Activated naive CD4-positive, alpha-beta T cell treated with anti-CD3 and anti-CD28 coated beads, Interleukin-2, amount 50 U/mL, for 16 hours (primary cell): Measurements from ENCODE around the gene ST6GALNAC4.

ENCODE experiments used
- DNase-seq: peaks from one replicate; pipeline ENCODE4 v3.0.0-alpha.2; 2020

Gene ST6GALNAC4, protein sequence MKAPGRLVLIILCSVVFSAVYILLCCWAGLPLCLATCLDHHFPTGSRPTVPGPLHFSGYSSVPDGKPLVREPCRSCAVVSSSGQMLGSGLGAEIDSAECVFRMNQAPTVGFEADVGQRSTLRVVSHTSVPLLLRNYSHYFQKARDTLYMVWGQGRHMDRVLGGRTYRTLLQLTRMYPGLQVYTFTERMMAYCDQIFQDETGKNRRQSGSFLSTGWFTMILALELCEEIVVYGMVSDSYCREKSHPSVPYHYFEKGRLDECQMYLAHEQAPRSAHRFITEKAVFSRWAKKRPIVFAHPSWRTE

DNA sequence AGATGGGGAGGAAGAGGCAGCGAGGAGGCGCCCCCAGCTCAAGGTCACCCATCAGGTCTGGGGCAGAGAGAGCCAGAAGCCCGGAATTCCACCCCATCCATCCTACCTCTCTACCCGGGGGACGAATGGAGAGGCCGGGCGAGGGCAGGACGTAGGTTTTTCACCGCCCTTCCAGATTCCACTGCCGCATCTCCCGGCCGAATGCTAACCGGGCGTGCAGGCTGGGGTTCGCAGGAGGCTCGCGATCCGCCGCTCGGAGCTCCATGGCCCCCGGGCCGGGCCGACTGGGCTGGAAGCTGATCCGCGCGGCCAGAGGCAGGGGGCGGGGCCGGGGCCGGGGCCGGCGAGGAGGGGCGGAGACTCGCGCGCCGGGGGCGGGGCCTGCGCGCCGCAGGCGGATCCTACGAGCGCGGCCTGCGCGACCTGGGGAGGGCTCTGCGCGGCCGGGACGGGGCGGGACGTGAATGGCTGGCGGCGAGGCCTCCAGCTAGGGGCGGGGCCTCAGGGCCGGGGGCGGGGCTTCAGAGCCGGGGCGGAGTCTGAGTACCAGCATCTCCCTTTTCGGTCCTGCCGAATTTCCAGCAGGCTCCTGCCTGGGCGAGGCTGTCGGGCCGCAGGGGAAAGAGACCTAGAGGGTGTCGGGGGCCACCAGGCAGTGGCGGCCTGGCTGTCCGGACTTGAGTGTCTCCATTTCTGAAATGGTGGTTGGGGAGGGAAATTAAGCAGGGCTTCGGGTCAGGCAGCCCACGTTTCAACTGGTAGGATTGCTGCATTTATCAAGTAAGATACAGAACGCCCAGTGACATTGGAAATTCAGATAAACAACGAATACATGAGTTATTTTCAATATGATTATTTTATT is at the start of gene ST6GALNAC4:
Gene ST6GALNAC4, minus strand, starts transcription at position 322 of the 862 bp plus-strand sequence. CDS start 622 bp downstream, outside the sequence.
- DNase-seq = peak; percentile 93

DNA sequence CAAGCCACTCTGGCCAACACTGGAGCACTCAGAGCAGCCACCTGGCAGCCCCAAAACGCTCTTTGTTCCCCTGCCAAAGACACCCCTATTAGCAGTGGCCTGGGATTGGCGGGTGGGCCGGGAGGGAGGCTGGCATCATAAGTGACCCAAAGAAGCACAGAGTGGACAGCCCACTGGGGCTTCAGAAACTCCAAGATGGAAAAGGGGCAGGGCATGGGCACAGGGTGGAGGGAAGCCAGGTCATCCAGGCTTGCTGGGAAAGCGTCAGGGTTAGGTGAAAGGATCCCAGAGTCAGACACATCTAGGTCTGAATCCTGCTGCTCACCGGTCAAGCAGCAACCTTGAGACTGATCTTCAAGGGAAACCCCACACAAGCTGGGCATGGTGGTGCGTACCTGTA is 49.1 kb upstream of the ST6GALNAC4 start:
- DNase-seq = no peak

- DNase-seq = no peak
Measured at GRCh38 chr9:127963359-127964064, 46.7 kb upstream of the ST6GALNAC4 start.

- DNase-seq = no peak
Measured at GRCh38 chr9:127963041-127963358, 46.2 kb upstream of the ST6GALNAC4 start.

DNA sequence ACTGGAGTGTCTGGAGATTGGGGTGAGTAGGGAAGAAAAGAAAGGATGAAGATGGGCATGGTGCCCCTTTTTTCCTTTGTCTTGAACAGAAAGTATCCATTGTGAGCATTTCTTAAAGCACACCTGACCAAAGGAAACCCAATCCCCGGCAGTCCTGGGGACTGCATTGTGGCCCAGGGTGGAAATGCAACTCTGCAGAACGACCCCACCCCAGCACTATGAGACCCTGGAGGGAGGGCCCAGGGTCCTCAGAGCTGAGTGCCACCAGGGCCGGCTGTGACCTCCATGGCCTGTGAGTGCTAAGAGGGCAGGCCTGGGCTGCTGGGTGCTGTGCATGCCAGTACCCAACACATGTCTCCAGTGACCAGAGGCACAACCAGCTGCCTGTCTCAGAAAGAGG is 45.4 kb upstream of the ST6GALNAC4 start:
- no peak for DNase-seq

- DNase-seq = no peak
Measured at GRCh38 chr9:127961613-127962155, 44.8 kb upstream of the ST6GALNAC4 start.

- no peak for DNase-seq
Measured at GRCh38 chr9:127961155-127961490, 44.3 kb upstream of the ST6GALNAC4 start.

DNA sequence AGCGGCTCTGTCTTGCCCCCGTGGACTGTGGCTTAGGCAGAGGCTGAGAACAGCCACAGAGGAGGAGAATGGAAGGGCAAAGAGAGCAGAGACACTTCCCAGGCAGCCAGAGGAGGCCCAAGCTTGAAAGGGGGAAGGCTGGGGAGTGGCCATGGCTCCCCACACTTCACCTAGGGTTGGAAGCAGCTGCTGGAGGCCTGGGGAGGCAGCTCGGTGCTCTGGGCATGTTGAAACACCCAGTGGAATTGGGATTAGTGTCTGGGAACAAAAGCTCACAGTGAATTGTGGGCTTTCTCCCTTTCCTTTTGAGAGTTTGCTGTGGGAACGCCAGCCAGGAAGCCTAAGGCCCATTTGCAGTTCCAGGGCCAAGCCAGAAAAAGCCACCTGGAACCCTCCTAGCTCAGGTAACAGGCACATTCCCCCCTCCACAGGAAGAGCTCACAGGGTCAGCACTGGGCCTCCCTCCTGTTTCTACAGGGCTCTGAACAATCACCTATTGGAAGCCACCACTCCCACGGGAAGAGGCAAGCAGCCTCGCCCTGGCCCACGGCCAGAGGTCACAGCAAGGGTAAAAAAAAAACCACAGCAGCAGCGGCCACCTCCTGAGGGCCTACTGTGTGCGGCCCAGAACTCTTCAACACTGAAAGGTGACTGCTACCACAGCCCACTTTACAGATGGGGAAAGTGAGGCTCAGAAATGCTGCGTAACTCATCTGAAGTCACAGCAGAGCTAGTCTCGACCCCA is 43.7 kb upstream of the ST6GALNAC4 start:
- DNase-seq = no peak

GRCh38 chr9:127959841-127960409 is 43.1 kb upstream of the ST6GALNAC4 start:
- DNase-seq = no peak

DNA sequence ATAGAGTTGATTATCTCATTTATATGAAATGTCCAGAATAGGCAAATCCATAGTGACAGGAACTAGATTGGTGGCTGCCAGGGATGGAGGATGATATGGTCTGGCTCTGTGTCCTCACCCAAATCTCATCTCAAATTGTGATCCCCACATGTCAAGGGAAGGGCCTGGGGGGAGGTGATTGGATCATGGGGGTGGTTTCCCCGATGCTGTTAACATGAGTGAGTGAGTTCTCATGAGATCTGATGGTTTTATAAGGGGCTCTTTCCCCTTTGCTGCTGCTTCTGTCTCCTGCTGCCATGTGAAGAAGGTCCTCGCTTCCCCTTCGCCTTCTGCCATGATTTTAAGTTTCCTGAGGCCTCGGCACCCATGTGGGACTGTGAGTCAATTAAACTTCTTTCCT is 42.6 kb upstream of the ST6GALNAC4 start:
- DNase-seq = no peak

- no peak for DNase-seq
Measured at GRCh38 chr9:127958728-127959127, 41.9 kb upstream of the ST6GALNAC4 start.

DNA sequence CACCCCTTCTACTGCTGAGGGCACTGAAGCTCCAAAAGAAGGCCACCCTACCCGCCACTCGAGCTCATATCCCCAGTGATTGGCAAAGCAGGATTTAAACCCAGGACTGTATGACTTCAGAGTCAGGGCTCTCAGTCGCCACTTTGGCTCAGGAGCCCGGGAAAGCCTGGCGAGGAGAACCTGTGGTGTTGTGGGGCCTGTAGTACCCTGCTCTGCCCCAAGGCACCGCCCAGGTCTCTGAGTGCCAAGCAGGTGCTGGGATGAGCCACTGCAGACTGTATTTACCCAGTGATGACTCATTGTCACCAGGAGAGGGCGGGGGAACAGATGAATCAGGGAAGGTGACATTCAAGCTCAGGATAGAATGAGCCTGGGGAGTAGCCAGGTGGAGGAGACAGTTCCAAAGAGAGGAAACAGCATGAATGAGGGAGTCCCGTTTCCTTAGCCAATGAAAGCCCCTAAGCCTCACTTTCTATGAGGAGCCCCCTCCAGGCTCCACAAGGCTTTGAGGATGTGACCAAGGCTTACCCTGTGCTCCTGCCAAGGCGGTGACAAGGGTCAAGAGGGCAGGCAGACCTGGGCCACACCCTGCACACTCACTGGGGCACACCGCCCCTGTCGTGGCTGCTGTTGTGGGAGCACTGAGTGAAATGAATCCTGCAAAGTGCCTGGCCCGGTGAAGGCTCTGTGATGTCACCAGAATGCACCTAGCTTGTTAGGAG is 38.6 kb upstream of the ST6GALNAC4 start:
- peak; percentile 89 for DNase-seq

DNA sequence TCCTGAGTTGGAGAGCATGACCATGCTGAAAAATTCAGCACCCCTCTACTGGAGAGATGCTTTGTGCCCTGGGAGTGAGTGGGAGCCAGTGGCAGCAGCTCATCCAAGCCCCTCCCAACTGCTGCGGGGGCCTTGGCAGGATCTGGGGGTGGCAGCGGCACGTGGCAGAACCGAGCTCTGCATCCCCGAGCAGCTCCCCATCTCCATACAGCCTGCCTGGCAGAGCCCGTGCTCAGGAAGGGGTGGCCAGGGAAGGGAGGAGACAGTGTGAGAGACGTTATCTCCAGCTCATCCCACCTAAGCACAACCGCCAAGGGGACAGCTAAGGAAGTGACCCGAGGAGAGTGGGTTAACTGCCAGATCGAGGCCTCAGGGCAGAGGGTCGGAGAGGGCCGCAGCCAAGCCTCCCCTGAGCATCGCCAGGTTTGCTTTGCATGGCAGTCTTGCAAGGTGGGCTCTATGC is 38.0 kb upstream of the ST6GALNAC4 start:
- no peak for DNase-seq

DNA sequence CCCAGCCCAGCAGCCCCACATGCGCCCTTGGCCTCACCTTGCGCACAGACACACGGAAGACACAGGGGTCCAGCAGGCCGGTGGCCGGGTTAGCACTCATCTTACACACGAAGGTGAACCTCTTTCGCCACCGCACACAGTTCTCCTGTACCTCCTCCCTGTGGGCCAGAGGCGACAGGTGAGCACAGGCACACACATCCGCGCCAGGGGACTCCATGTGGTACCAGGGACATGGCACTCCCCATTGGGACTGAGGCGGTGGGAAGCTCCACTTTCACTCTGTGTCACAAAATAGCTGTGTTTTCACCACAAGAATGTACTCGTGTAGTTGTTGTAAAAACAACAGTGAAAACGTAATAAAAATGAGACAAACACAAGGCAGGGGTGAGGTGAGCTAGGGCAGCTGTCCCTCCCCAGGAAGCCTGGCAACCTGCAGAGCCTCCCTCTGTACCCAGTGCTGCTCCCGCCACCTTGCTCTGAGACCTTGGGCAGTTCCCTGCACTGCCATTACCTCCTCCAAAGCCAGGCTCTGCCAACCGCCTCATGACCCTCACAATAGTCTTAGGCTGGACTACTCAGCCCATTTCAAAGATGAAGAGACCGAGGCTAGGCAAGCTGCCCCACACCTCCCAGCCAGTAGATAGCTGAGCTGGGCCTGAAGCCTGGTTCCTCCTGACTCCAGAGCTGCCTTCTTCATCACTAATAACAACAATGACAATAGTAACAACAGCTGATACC is 37.1 kb upstream of the ST6GALNAC4 start:
- peak; percentile 49 for DNase-seq

GRCh38 chr9:127953154-127953553 is 36.3 kb upstream of the ST6GALNAC4 start:
- no peak for DNase-seq

- DNase-seq = no peak
Measured at GRCh38 chr9:127950513-127951289, 33.9 kb upstream of the ST6GALNAC4 start.

- no peak for DNase-seq
Measured at GRCh38 chr9:127949827-127950512, 33.1 kb upstream of the ST6GALNAC4 start.

DNA sequence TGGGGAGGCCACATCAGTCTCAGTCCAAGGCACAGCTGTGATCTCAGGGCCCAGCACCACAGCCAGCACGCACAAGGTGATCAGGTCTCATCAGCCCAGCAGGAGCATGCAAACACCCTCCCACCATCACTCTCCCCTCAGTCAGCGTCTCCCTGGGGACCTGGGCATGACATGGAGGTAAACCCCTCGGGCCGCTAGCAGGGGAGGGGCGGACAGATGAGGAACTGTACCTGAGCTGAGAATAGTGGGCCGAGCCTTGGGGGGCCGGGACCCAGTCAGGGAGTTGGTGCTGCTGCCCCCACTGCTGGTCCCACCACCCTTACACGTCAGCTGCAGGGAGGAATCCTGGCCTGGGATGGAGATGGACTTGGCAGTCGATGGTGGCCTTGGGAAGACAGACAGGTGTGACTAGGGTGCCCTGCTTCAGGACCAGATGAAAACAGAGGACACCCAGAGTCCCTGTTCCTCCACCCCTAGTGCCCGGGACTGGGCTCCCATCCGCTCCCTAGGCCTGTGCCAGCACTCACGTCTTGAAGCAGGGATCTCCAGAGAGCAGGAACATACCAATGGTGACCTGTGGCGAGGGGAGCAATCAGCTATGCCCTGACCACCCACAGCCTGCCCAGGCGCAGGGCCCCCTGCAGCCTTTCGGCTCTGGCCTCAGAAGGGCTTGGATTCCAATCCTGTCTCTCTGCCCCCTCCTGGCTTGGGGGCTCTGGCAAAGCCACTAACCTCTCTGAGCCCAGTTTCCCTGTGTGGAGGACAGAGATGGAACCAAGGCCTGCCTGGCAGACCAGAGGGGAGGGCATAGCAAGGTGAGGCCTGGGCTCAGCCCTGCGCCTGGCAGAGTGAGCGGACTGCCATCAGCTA is 31.2 kb upstream of the ST6GALNAC4 start:
- DNase-seq = no peak
